GM06990 (cell line): ENCODE data around the gene BLNK.
"Not testable (repeated sequence)": the region's sequence is repeated elsewhere in the genome, so short reads cannot be mapped to it uniquely, and the experiment has no call there.

Experiments
- DNase-seq: peaks from one replicate; pipeline ENCODE4 v3.0.0-alpha.2; 2011; ENCODE audit not compliant: insufficient read length; ENCODE audit errors: extremely low read depth
- H3K27me3 ChIP-seq: replicated peaks from 2 replicates; pipeline ENCODE4 v1.6.0; 2011; ENCODE audit warnings: low read length; ENCODE audit not compliant: control insufficient read depth, insufficient read depth
- H3K36me3 ChIP-seq: 2 replicates; pipeline ENCODE4 v1.5.1; 2011; ENCODE audit warnings: low read length; ENCODE audit not compliant: control insufficient read depth, insufficient read depth
- H3K4me3 ChIP-seq: replicated peaks from 2 replicates; pipeline ENCODE4 v1.5.1; 2011; ENCODE audit warnings: low read depth, mild to moderate bottlenecking, control low read depth, low read length
- TF ChIP-seq, protein P1 (sequence below): IDR thresholded peaks from 2 replicates; pipeline ENCODE4 v1.5.1; 2011; ENCODE audit warnings: low read length, control low read depth, mild to moderate bottlenecking, inconsistent platforms; ENCODE audit not compliant: insufficient read depth, poor library complexity, severe bottlenecking

BLNK gene

GRCh38 chr10:96310321-96310669 is 38.9 kb upstream of the BLNK start:
- no peaks in the 10 kb centered on the region for H3K36me3 ChIP-seq
- no peak for DNase-seq

GRCh38 chr10:96309628-96310320 is 38.4 kb upstream of the BLNK start:
- TF ChIP-seq, protein P1, sequence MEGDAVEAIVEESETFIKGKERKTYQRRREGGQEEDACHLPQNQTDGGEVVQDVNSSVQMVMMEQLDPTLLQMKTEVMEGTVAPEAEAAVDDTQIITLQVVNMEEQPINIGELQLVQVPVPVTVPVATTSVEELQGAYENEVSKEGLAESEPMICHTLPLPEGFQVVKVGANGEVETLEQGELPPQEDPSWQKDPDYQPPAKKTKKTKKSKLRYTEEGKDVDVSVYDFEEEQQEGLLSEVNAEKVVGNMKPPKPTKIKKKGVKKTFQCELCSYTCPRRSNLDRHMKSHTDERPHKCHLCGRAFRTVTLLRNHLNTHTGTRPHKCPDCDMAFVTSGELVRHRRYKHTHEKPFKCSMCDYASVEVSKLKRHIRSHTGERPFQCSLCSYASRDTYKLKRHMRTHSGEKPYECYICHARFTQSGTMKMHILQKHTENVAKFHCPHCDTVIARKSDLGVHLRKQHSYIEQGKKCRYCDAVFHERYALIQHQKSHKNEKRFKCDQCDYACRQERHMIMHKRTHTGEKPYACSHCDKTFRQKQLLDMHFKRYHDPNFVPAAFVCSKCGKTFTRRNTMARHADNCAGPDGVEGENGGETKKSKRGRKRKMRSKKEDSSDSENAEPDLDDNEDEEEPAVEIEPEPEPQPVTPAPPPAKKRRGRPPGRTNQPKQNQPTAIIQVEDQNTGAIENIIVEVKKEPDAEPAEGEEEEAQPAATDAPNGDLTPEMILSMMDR = no peak
- no peak overlapping the region for H3K4me3 ChIP-seq
- DNase-seq = no peak
- no peaks in the 10 kb centered on the region for H3K27me3 ChIP-seq
- H3K36me3 ChIP-seq = no peaks in the 10 kb centered on the region

More at GRCh38 chr10:96310321-96310669, 38.9 kb upstream of the BLNK start:
- Histone ChIP-seq H3K4me3 (no peak overlapping the region), H3K27me3 (no peaks in the 10 kb centered on the region)
- TF ChIP-seq, protein P1 = no peak

DNA sequence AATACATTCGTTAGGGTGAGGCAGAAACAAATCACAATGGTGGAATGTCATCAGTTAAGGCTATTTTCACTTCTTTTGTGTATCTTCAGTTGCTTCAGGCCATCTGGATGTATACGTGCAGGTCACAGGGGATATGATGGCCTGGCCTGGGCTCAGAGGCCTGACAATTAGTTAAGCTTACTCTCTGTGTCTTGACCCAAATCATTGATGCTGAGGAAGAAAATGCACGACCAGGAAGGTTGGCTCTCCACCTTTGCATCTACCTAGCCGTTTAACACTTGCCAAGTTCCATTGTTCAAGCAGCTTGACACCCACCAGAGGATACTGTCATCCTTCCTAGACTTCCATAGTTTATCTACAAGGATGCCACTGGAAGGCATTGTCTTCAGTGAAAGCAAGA is 37.5 kb upstream of the BLNK start:
- H3K4me3 ChIP-seq, DNase-seq, H3K27me3 ChIP-seq, H3K36me3 ChIP-seq: not testable (repeated sequence)

DNA sequence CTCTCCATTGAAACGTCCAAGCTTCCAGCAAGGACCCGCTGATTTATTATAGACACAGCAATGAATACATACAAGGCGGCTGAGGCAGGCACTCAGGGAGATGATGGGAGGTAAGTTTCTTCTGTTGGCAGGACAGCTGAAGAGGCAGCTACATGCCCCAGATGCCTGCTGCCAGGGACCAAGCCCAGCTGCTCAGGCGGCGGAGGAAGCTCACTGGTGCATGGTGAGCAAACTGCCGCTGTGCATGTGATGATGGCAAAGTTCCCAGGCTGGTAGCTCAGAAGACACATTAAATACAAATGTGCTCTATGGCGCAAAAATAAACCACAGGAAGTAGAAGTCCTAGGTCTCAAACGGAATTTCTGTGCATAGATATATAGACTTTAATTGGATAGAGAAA is 35.1 kb upstream of the BLNK start:
- no peaks in the 10 kb centered on the region for H3K27me3 ChIP-seq
- TF ChIP-seq, protein P1 = no peak
- H3K4me3 ChIP-seq = no peak overlapping the region
- no peak for DNase-seq
- H3K36me3 ChIP-seq = no peaks in the 10 kb centered on the region

DNA sequence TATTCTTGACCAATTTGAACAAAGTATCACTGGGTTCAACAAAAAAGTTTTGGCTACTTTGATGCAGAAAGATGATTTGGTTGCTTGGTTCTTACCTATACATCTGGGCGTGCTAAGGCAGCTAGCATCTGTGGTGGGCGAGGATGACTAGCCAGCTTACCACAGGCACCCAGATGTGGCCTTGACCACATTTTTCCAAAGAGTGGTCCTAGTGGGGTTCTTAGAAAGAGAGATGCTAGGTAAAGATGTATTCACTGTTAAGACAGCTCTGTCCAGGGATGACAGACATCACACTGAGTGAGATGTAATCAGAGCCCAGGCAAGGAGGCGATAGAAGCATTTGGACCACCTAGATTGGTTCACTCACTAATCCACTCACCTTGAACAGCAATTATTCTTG is 33.6 kb upstream of the BLNK start:
- Histone ChIP-seq H3K4me3 (no peak overlapping the region), H3K27me3 (no peaks in the 10 kb centered on the region), H3K36me3 (no peaks in the 10 kb centered on the region)
- TF ChIP-seq, protein P1 = no peak
- no peak for DNase-seq

GRCh38 chr10:96304230-96304629 is 32.9 kb upstream of the BLNK start, which contains the start of gene DNTT:
DNTT (plus strand) TSS chr10:96304434; CDS start chr10:96304498, 64 bp downstream.
- TF ChIP-seq, protein P1 = no peak
- no peaks in the 10 kb centered on the region for H3K36me3 ChIP-seq
- no peak within 1 kb of the TSS for H3K4me3 ChIP-seq
- no peak for DNase-seq
- H3K27me3 ChIP-seq = no peaks in the 10 kb centered on the region
